HepG2 (cell line): ENCODE data around the gene AMHR2. TPM values are rescaled to one million over a fixed set of nuclear protein-coding genes. Genes with fewer than 3 reads are reported as not detected.
A peak's percentile ranks its signal among the peaks of the same experiment; 100 is the strongest.

ENCODE experiments used
- ARHGAP35 ChIP-seq: sonication (generic); formaldehyde crosslinking; IDR thresholded peaks from 2 replicates; pipeline ENCODE4 v1.9.0; 2022; ENCODE audit warnings: mild to moderate bottlenecking, inconsistent platforms, moderate library complexity, missing genetic modification reagents, borderline replicate concordance
- ATF2 ChIP-seq: sonication (generic); formaldehyde crosslinking; IDR thresholded peaks from 2 replicates; pipeline ENCODE4 v1.4.0; 2020; ENCODE audit warnings: missing genetic modification reagents
- CHD4 ChIP-seq: fragments of 200-600 bp; sonication (generic); IDR thresholded peaks from 2 replicates; pipeline ENCODE4 v1.7.0; 2017; ENCODE audit warnings: mild to moderate bottlenecking, low read length, borderline replicate concordance
- FIP1L1 ChIP-seq: fragments of 200-400 bp; formaldehyde crosslinking; IDR thresholded peaks from 2 replicates; pipeline ENCODE4 v1.6.1; 2018; ENCODE audit warnings: low read depth, mild to moderate bottlenecking, low read length, moderate library complexity, borderline replicate concordance; ENCODE audit not compliant: insufficient read depth
- FLYWCH1 ChIP-seq: sonication (generic); formaldehyde crosslinking; IDR thresholded peaks from 2 replicates; pipeline ENCODE4 v1.8.1; 2023; ENCODE audit warnings: mild to moderate bottlenecking, missing genetic modification reagents
- SP1 ChIP-seq, 2 experiments: fragments of 450-650 bp in 1 of 2; sonication (generic) in 1 of 2; formaldehyde crosslinking in 1 of 2; IDR thresholded peaks; 2 replicates each; pipeline versions ENCODE4 v1.4.0 to v1.6.1; 2016 to 2020; ENCODE audit warnings: missing genetic modification reagents in 1 of 2
- SP5 ChIP-seq: IDR thresholded peaks from 2 replicates; pipeline ENCODE4 v1.6.1; 2016; ENCODE audit warnings: low read depth, borderline replicate concordance
- THRA ChIP-seq: sonication (generic); formaldehyde crosslinking; IDR thresholded peaks from 2 replicates; pipeline ENCODE4 v1.4.0; 2020; ENCODE audit warnings: missing genetic modification reagents, borderline replicate concordance
- ZNF432 ChIP-seq: sonication (generic); formaldehyde crosslinking; IDR thresholded peaks from 2 replicates; pipeline ENCODE4 v1.5.0; 2020; ENCODE audit warnings: missing genetic modification reagents, mild to moderate bottlenecking, borderline replicate concordance
- ZNF468 ChIP-seq: sonication (generic); formaldehyde crosslinking; IDR thresholded peaks from 2 replicates; pipeline ENCODE4 v1.8.0; 2022; ENCODE audit warnings: mild to moderate bottlenecking, moderate library complexity, missing genetic modification reagents
- ZNF570 ChIP-seq: sonication (generic); formaldehyde crosslinking; IDR thresholded peaks from 2 replicates; pipeline ENCODE4 v1.4.0; 2020; ENCODE audit warnings: mild to moderate bottlenecking, missing genetic modification reagents, borderline replicate concordance
- ZNF639 ChIP-seq: conservative IDR thresholded peaks from 2 replicates; pipeline ENCODE4 v1.6.1; 2018; ENCODE audit warnings: missing genetic modification reagents
- polyA plus RNA-seq, 8 experiments: library from polyadenylated mRNA; depleted of rRNA in 3 of 8; stranded (reverse) in 7 of 8; unstranded in 1 of 8; fragments of >200 nt; fragmentation: Illumina TruSeq in 4 of 8; extraction: Trizol in 4 of 8; gene quantifications; 2 replicates each; pipeline versions ENCODE4 v1.2.1 to v1.2.3, GENCODE V29; 2011 to 2016; ENCODE audit warnings: low read depth in 4 of 8, missing spikeins in 1 of 8, mixed read lengths in 1 of 8; ENCODE audit not compliant: insufficient read depth in 1 of 8
- total RNA-seq, 5 experiments: library from RNA; depleted of rRNA; stranded (reverse); fragments of >200 nt; fragmentation: Illumina TruSeq; extraction: Trizol; gene quantifications; 2 replicates each; pipeline ENCODE4 v1.2.3, GENCODE V29; 2016; ENCODE audit warnings: low read depth in 1 of 5
- TF ChIP-seq, protein P1 (sequence below): sonication (generic); formaldehyde crosslinking; IDR thresholded peaks from 2 replicates; pipeline ENCODE4 v1.4.0; 2020; ENCODE audit warnings: low read depth, missing genetic modification reagents
- TF ChIP-seq, protein P2 (sequence below): sonication (generic); formaldehyde crosslinking; IDR thresholded peaks from 2 replicates; pipeline ENCODE4 v1.4.0; 2020; ENCODE audit warnings: missing genetic modification reagents

Gene AMHR2
- total and polyA plus RNA-seq, 2 of the 13 experiments (the other 11 are each of a cell fraction or from before 2014, with no cell fraction given): 0.24 to 0.58 TPM

DNA sequence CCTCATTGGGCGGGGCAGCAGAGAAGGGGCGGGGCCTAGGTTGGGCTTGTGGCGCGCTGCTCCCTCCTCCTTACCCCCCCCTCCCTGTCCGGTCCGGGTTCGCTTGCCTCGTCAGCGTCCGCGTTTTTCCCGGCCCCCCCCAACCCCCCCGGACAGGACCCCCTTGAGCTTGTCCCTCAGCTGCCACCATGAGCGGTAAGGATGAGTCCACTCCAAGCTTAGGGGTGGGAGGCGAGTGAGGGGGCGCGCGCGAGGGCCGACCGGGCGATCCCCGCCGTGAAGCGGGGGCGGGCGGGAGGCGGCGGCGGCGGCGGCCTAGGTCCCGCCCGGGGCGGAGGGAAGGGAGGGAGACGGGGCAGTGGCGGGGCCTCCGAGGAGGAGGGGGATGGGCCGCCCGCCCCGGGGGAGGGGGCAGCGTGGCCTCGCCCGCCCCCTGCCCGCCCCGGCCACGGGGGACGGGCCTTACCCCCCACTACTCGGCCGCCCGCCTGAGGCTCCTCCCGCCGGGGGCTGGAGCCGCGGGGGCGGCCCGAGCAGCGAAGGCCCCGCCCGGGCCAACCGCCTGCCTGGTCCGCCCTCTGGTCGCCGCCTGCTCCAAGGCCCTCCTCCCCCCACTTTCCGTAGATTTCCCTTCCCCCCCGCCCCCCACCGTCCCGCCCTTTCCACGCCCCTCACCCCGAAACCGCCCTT is 43.4 kb upstream of the AMHR2 start, which contains the start of gene SP1 (continued):
- TF ChIP-seq, protein P1, sequence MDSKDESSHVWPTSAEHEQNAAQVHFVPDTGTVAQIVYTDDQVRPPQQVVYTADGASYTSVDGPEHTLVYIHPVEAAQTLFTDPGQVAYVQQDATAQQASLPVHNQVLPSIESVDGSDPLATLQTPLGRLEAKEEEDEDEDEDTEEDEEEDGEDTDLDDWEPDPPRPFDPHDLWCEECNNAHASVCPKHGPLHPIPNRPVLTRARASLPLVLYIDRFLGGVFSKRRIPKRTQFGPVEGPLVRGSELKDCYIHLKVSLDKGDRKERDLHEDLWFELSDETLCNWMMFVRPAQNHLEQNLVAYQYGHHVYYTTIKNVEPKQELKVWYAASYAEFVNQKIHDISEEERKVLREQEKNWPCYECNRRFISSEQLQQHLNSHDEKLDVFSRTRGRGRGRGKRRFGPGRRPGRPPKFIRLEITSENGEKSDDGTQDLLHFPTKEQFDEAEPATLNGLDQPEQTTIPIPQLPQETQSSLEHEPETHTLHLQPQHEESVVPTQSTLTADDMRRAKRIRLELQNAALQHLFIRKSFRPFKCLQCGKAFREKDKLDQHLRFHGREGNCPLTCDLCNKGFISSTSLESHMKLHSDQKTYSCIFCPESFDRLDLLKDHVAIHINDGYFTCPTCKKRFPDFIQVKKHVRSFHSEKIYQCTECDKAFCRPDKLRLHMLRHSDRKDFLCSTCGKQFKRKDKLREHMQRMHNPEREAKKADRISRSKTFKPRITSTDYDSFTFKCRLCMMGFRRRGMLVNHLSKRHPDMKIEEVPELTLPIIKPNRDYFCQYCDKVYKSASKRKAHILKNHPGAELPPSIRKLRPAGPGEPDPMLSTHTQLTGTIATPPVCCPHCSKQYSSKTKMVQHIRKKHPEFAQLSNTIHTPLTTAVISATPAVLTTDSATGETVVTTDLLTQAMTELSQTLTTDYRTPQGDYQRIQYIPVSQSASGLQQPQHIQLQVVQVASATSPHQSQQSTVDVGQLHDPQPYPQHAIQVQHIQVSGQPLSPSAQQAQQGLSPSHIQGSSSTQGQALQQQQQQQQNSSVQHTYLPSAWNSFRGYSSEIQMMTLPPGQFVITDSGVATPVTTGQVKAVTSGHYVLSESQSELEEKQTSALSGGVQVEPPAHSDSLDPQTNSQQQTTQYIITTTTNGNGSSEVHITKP (CRISPR knock-in tag): 0 out of 2 replicates have a peak, but pooled peaks have one; percentile 37
- TF ChIP-seq ATF2 (CRISPR knock-in tag) (no peak; the same call in 1 of the 2 replicates), FIP1L1 (no peak), SP1 (IDR thresholded peaks at IDR 0.05) (no peak), SP1 (CRISPR knock-in tag; IDR thresholded peaks at IDR 0.05) (peak; percentile 24; the same call in 1 of the 2 replicates), ZNF468 (no peak), ZNF639 (CRISPR knock-in tag) (peak; percentile 50), SP5 (no peak), ZNF570 (CRISPR knock-in tag) (no peak), CHD4 (no peak), FLYWCH1 (no peak), ARHGAP35 (CRISPR knock-in tag) (no peak), THRA (no peak), ZNF432 (CRISPR knock-in tag) (no peak)
- TF ChIP-seq, protein P2, sequence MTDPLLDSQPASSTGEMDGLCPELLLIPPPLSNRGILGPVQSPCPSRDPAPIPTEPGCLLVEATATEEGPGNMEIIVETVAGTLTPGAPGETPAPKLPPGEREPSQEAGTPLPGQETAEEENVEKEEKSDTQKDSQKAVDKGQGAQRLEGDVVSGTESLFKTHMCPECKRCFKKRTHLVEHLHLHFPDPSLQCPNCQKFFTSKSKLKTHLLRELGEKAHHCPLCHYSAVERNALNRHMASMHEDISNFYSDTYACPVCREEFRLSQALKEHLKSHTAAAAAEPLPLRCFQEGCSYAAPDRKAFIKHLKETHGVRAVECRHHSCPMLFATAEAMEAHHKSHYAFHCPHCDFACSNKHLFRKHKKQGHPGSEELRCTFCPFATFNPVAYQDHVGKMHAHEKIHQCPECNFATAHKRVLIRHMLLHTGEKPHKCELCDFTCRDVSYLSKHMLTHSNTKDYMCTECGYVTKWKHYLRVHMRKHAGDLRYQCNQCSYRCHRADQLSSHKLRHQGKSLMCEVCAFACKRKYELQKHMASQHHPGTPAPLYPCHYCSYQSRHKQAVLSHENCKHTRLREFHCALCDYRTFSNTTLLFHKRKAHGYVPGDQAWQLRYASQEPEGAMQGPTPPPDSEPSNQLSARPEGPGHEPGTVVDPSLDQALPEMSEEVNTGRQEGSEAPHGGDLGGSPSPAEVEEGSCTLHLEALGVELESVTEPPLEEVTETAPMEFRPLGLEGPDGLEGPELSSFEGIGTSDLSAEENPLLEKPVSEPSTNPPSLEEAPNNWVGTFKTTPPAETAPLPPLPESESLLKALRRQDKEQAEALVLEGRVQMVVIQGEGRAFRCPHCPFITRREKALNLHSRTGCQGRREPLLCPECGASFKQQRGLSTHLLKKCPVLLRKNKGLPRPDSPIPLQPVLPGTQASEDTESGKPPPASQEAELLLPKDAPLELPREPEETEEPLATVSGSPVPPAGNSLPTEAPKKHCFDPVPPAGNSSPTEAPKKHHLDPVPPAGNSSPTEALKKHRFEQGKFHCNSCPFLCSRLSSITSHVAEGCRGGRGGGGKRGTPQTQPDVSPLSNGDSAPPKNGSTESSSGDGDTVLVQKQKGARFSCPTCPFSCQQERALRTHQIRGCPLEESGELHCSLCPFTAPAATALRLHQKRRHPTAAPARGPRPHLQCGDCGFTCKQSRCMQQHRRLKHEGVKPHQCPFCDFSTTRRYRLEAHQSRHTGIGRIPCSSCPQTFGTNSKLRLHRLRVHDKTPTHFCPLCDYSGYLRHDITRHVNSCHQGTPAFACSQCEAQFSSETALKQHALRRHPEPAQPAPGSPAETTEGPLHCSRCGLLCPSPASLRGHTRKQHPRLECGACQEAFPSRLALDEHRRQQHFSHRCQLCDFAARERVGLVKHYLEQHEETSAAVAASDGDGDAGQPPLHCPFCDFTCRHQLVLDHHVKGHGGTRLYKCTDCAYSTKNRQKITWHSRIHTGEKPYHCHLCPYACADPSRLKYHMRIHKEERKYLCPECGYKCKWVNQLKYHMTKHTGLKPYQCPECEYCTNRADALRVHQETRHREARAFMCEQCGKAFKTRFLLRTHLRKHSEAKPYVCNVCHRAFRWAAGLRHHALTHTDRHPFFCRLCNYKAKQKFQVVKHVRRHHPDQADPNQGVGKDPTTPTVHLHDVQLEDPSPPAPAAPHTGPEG (CRISPR knock-in tag): no peak
